Activated CD4-positive, alpha-beta T cell treated with anti-CD3 and anti-CD28 coated beads, Interleukin-2, amount 50 U/mL, for 16 hours (primary cell): ENCODE data around the gene PRKCZ.

ENCODE experiments used
- DNase-seq: peaks from one replicate; pipeline ENCODE4 v3.0.0-alpha.2; 2020

Gene PRKCZ

GRCh38 chr1:2163205-2163604, 113.0 kb downstream of the PRKCZ start:
- no peak for DNase-seq

GRCh38 chr1:2165646-2166045, 115.4 kb downstream of the PRKCZ start:
- DNase-seq: no peak

GRCh38 chr1:2166254-2166653, 116.0 kb downstream of the PRKCZ start:
- no peak for DNase-seq

- DNase-seq: no peak
These were observed 116.5 kb downstream of the PRKCZ start for GRCh38 chr1:2166695-2167094.

GRCh38 chr1:2168090-2168489, 117.9 kb downstream of the PRKCZ start:
- no peak for DNase-seq

GRCh38 chr1:2168535-2168934, 118.3 kb downstream of the PRKCZ start:
- DNase-seq: no peak

GRCh38 chr1:2169200-2169836, 119.1 kb downstream of the PRKCZ start:
- no peak for DNase-seq

- no peak for DNase-seq
These were observed 120.0 kb downstream of the PRKCZ start for GRCh38 chr1:2170211-2170610.

- DNase-seq: no peak
These were observed 121.8 kb downstream of the PRKCZ start for GRCh38 chr1:2172012-2172411.

- DNase-seq: no peak
These were observed 122.4 kb downstream of the PRKCZ start for GRCh38 chr1:2172551-2173146.

- no peak for DNase-seq
These were observed 123.5 kb downstream of the PRKCZ start for GRCh38 chr1:2173546-2174347.

GRCh38 chr1:2174348-2175054, 124.3 kb downstream of the PRKCZ start:
- DNase-seq: peak; percentile 41

- no peak for DNase-seq
These were observed 124.8 kb downstream of the PRKCZ start for GRCh38 chr1:2175055-2175414.

- DNase-seq: no peak
These were observed 125.7 kb downstream of the PRKCZ start for GRCh38 chr1:2175681-2176454.

GRCh38 chr1:2176615-2177014, 126.4 kb downstream of the PRKCZ start:
- DNase-seq: no peak

- DNase-seq: no peak
These were observed 127.3 kb downstream of the PRKCZ start for GRCh38 chr1:2177541-2177940.

- DNase-seq: no peak
These were observed 127.8 kb downstream of the PRKCZ start for GRCh38 chr1:2177946-2178538.

GRCh38 chr1:2178875-2179274, 128.7 kb downstream of the PRKCZ start:
- DNase-seq: no peak

- no peak for DNase-seq
These were observed 129.2 kb downstream of the PRKCZ start for GRCh38 chr1:2179283-2180013.

GRCh38 chr1:2180297-2181245, 130.4 kb downstream of the PRKCZ start:
- no peak for DNase-seq
